Psoas muscle (tissue), 8 donors: ENCODE results near the gene SEC31B. TPM values are rescaled to one million over a fixed set of nuclear protein-coding genes. Genes with fewer than 3 reads are reported as not detected.
A peak's percentile ranks its signal among the peaks of the same experiment; 100 is the strongest.

Experiments used
- ATAC-seq, 4 donors: fragments of 200-7000 bp; cut with Tn5 transposase; one replicate each; pipeline ENCODE4 v1.9.1; 2020; ENCODE audit warnings: moderate library complexity in 3 of 4, mild to moderate bottlenecking in 2 of 4
- DNase-seq, 2 donors: peaks; one replicate each; pipeline ENCODE4 v3.0.0-alpha.2; 2020
- H3K27ac ChIP-seq: fragments of 200-600 bp; one replicate; pipeline ENCODE4 v1.8.0; 2022
- H3K27me3 ChIP-seq, 3 donors: fragments of 200-600 bp in 1 of 3; one replicate each; pipeline versions ENCODE4 v1.6.1 to v1.8.0; 2013 to 2022; ENCODE audit warnings: low read length in 2 of 3, mild to moderate bottlenecking in 2 of 3, moderate library complexity in 1 of 3; ENCODE audit not compliant: insufficient read depth in 3 of 3
- H3K36me3 ChIP-seq, 2 donors: fragments of 200-600 bp in 1 of 2; one replicate each; pipeline versions ENCODE4 v1.6.1 to v1.8.0; 2013 to 2022; ENCODE audit warnings: low read depth in 1 of 2, mild to moderate bottlenecking in 1 of 2, moderate library complexity in 1 of 2; ENCODE audit not compliant: insufficient read depth in 1 of 2
- H3K4me1 ChIP-seq: fragments of 200-600 bp; one replicate; pipeline ENCODE4 v1.8.0; 2022
- H3K4me3 ChIP-seq: fragments of 200-600 bp; one replicate; pipeline ENCODE4 v1.8.0; 2022; ENCODE audit warnings: mild to moderate bottlenecking
- H3K9me3 ChIP-seq: fragments of 200-600 bp; one replicate; pipeline ENCODE4 v1.8.0; 2022
- WGBS, 3 donors: extraction: QIAGEN DNeasy Blood & Tissue Kit; methylation state at CpG; one replicate each; pipeline versions ENCODE4 v1.1.6 to v1.1.7; 2013; 5-methylcytosine and 5-hydroxymethylcytosine counted together
- intact Hi-C, 2 donors: fragments of 100-400 bp; cut with DNase I; formaldehyde crosslinking; loops; one replicate each; pipeline versions ENCODE4 v1.11.0 to v1.14.2; 2022
- polyA plus RNA-seq, 3 donors: library from polyadenylated mRNA; stranded (reverse); fragments of 200-250 nt; gene quantifications; one replicate each; pipeline ENCODE4 v1.2.3, GENCODE V29; 2013
- total RNA-seq, 4 donors: library from RNA; stranded (reverse); fragmentation: NEBNext Ultra II Directional in 2 of 4; extraction: Animal tissue kit (Norgen Biotek cat#: 25700) in 2 of 4; gene quantifications; one replicate each; pipeline versions ENCODE4 v1.2.1 to v1.2.4, GENCODE V29; 2021 to 2023
- TF ChIP-seq, protein P1 (sequence below): fragments of 200-600 bp; IDR thresholded peaks from one replicate; pipeline ENCODE4 v1.8.0; 2022; ENCODE audit warnings: antibody characterized with exemption
- donor health status: healthy with polysubstance abuse.
- donor health status: DM: no; HTN: no; CAD: no; lungs with moderate emphysema.
- donor health status: Bipolar disorder and iron deficiency.
- donor health status: healthy.
- donor health status: DM: yes; HTN: yes; CAD: no.
- donor health status: DM: no; HTN: no; CAD: no.
- donor health status: DM: no; HTN: no; CAD: no.
- donor health status: DM: yes; HTN: yes; CAD: no.

Gene SEC31B
- total and polyA plus RNA-seq, 7 donors = 2.0 to 6.7 (median 3.7) TPM

GRCh38 chr10:100509241-100509840 is 10.3 kb downstream of the SEC31B start:
- DNase-seq (no peak), ATAC-seq (no peak)
- Histone ChIP-seq H3K27me3 (no peaks in the 10 kb centered on the region), H3K4me3 (no peak overlapping the region), H3K9me3 (no peaks in the 10 kb centered on the region), H3K36me3 (peaks cover 8 to 61% of the 10 kb centered on the region in 2 donors), H3K4me1 (no peaks in the 10 kb centered on the region), H3K27ac (no peak overlapping the region)
- TF ChIP-seq, protein P1, sequence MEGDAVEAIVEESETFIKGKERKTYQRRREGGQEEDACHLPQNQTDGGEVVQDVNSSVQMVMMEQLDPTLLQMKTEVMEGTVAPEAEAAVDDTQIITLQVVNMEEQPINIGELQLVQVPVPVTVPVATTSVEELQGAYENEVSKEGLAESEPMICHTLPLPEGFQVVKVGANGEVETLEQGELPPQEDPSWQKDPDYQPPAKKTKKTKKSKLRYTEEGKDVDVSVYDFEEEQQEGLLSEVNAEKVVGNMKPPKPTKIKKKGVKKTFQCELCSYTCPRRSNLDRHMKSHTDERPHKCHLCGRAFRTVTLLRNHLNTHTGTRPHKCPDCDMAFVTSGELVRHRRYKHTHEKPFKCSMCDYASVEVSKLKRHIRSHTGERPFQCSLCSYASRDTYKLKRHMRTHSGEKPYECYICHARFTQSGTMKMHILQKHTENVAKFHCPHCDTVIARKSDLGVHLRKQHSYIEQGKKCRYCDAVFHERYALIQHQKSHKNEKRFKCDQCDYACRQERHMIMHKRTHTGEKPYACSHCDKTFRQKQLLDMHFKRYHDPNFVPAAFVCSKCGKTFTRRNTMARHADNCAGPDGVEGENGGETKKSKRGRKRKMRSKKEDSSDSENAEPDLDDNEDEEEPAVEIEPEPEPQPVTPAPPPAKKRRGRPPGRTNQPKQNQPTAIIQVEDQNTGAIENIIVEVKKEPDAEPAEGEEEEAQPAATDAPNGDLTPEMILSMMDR = no peak
- intact Hi-C loops = no loop called here
- 75 to 83% (median 79%) methylated on average over 8 of the region's 8 CpGs for WGBS, 3 donors

GRCh38 chr10:100508691-100509150 is 10.9 kb downstream of the SEC31B start:
- Histone ChIP-seq H3K27me3 (no peaks in the 10 kb centered on the region), H3K4me1 (no peaks in the 10 kb centered on the region), H3K4me3 (no peak overlapping the region), H3K27ac (no peak overlapping the region), H3K9me3 (no peaks in the 10 kb centered on the region), H3K36me3 (peaks cover 12 to 67% of the 10 kb centered on the region in 2 donors)
- WGBS, 3 donors = 59 to 73% (median 67%) methylated on average over 3 of the region's 3 CpGs
- TF ChIP-seq, protein P1 = peak; percentile 41
- intact Hi-C loops = no loop called here
- peak; percentile 52 to 65 (median 62) for ATAC-seq
- DNase-seq = no peak

DNA sequence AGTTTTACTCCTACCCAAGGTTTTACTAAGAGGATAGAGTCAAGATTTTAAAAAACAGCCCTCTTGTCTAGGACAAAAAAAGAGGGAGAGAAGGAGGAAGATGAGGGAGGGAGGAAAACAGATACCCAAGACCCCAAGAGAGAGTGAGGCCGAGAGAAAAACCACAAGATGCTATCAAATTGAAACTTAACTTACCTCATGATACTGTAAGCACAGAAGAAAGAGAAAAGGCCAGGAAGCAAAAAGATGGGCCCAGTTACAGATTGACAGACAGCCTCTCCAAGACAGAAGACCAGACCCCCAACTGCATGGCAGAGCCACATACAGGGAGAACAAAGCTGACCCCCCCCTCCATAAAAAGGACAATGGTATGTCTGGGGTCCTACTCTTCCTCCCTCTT is 11.4 kb downstream of the SEC31B start:
- 59 to 79% (median 71%) methylated on average over 1 of the region's 1 CpG for WGBS, 3 donors
- intact Hi-C loops = no loop called here

GRCh38 chr10:100507357-100507732 is 12.3 kb downstream of the SEC31B start:
- no peaks in the 10 kb centered on the region for H3K9me3 ChIP-seq
- peaks cover 12 to 62% of the 10 kb centered on the region in 2 donors for H3K36me3 ChIP-seq
- H3K27me3 ChIP-seq = no peaks in the 10 kb centered on the region
- intact Hi-C loops = no loop called here
- no peak for DNase-seq
- no peaks in the 10 kb centered on the region for H3K4me1 ChIP-seq
- H3K27ac ChIP-seq = no peak overlapping the region
- ATAC-seq = no peak
- H3K4me3 ChIP-seq = no peak overlapping the region
- 93 to 97% (median 93%) methylated on average over 5 of the region's 5 CpGs for WGBS, 3 donors
- TF ChIP-seq, protein P1 = no peak

More for the DNA sequence above, 11.4 kb downstream of the SEC31B start:
- Histone ChIP-seq H3K4me3 (no peak overlapping the region), H3K27ac (no peak overlapping the region), H3K27me3 (no peaks in the 10 kb centered on the region), H3K36me3 (peaks cover 12 to 66% of the 10 kb centered on the region in 2 donors), H3K4me1 (no peaks in the 10 kb centered on the region), H3K9me3 (no peaks in the 10 kb centered on the region)
- DNase-seq (no peak), ATAC-seq (no peak)
- TF ChIP-seq, protein P1 = no peak
